Thyroid gland (tissue), 4 donors: ENCODE measurements around the gene BTNL3.

Source experiments
- CTCF ChIP-seq, 6 experiments: fragments of 200-600 bp in 3 of 6; fragments of 450-650 bp in 3 of 6; sonication (generic) in 3 of 6; IDR thresholded peaks; one replicate each; pipeline ENCODE4 v1.5.1; 2016 to 2019; ENCODE audit warnings: antibody characterized with exemption in 6 of 6, mild to moderate bottlenecking in 2 of 6, inconsistent platforms in 1 of 6, moderate library complexity in 1 of 6
- POLR2A ChIP-seq, 2 donors: fragments of 450-650 bp; IDR thresholded peaks; one replicate each; pipeline ENCODE4 v1.6.1; 2017; ENCODE audit warnings: antibody characterized with exemption in 2 of 2, mild to moderate bottlenecking in 2 of 2, moderate library complexity in 1 of 2

- no peak for TF ChIP-seq CTCF (IDR thresholded peaks at IDR 0.05)
- no peak for TF ChIP-seq POLR2A (IDR thresholded peaks at IDR 0.05)
Observed at GRCh38 chr5:181053488-181054121, 65.0 kb downstream of the BTNL3 start.
